ENCODE measurements around the gene JPH2.

- no peak for TF ChIP-seq CTCF (IDR thresholded peaks at IDR 0.05; ENCODE audit: insufficient read depth, low read length, poor library complexity, severe bottlenecking)
- TF ChIP-seq EZH2phosphoT487 (conservative IDR thresholded peaks at IDR 0.05; ENCODE audit: low read length): no peak
Measured at GRCh38 chr20:44181611-44182010, 5.4 kb downstream of the JPH2 start.

Measured in SU-DHL-6 (cell line).